ENCODE results near the gene WHAMM.

WHAMM gene

DNA sequence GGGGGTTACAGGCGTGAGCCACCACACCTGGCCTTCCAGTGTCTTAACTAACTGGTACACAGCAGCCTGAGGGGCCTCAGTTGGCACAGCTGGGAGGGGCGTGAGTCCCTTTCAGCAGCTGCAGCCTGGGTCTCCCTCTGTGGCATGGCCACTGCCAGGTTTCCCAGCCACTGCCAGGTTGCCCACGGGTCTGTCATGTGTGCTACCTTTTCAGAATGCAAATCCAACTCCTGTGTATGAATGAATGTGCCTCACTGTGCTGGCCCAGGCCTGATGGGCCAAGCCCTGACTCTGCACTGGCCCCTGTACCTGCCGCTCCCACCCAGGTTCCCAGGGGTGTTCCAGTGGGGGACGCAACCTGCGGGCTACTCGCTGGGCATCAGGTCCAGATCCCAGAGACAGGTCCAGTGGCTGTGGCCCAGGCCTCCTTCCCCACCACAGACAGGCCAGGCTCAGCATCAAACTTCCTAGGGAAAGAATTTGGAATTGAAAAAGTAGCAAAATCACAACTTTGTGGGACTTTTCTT, 26.0 kb downstream of the WHAMM start:
- DNase-seq (ENCODE audit: low spot score in 2 of 2) (peak in 1 of 2 donors; percentile 9), ATAC-seq (ENCODE audit: low read depth) (no peak)
- Mint-ChIP-seq H3K36me3 (peaks cover 43% of the 10 kb centered on the region), H3K9me3 (peaks cover 2% of the 10 kb centered on the region), H3K4me1 (peaks cover 7% of the 10 kb centered on the region), H3K27ac (no peak overlapping the region), H3K4me3 (no peak overlapping the region), H3K27me3 (no peaks in the 10 kb centered on the region)

DNA sequence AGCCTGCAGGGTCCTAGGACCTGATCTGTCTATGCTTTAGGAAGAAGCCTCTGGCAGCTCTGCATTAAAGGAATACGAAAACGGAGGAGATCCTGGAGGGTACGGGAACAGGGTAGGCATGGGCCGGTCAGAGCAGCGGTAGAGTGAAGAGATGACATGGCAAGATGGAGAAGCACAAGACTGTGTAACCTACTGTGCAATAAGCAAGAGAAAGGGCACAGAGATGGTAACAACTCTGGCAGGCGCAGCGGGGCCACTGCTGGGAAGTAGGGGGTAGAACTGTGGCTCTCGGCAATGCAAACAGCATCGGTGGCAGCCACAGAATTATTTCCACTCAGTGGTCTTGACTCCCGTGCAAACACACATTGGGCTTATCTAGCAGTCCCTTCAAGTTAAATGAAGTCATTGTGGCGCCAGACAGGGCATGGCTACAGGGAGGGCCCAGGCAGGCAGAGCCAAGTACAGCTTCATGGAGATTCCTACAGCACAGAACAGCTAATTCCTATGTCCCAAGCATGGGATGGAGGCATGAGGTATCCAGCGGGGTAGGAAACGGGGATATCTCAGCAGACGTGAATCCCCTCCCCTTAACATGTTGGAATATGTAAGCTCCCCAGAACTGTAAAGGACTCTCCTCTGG, 28.8 kb downstream of the WHAMM start:
- H3K27ac Mint-ChIP-seq: no peak overlapping the region
- no peaks in the 10 kb centered on the region for H3K27me3 Mint-ChIP-seq
- ATAC-seq (ENCODE audit: low read depth): no peak

DNA sequence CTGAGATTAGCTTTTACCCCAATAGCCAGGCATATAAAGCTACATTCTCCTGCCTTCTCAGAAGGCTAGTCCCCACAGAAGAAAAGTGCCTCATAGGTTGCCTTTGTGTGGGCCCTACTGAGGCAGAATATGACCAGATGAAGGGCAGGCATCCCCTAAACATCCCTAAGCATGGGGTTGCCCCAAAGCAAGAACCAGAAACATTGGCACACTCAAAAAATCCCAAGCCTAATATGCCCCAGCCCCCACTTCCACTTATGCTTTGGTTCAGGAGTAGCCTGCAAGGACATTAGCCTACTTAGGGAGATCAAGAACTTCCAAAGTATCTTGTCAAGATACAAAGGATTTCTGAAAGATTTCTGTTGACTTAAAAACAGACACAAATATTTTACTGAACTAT, 29.7 kb downstream of the WHAMM start:
- DNase-seq (ENCODE audit: low spot score in 2 of 2) (no peak), ATAC-seq (ENCODE audit: low read depth) (no peak)
- Mint-ChIP-seq H3K4me3 (no peak overlapping the region), H3K9me3 (peaks cover 2% of the 10 kb centered on the region), H3K27me3 (no peaks in the 10 kb centered on the region), H3K36me3 (peaks cover 26% of the 10 kb centered on the region), H3K4me1 (peaks cover 10% of the 10 kb centered on the region), H3K27ac (no peak overlapping the region)

More for the DNA sequence above, 28.8 kb downstream of the WHAMM start:
- peaks cover 2% of the 10 kb centered on the region for H3K9me3 Mint-ChIP-seq
- no peak overlapping the region for H3K4me3 Mint-ChIP-seq
- DNase-seq (ENCODE audit: low spot score in 2 of 2): no peak
- H3K4me1 Mint-ChIP-seq: peaks cover 4% of the 10 kb centered on the region
- peaks cover 30% of the 10 kb centered on the region for H3K36me3 Mint-ChIP-seq

DNA sequence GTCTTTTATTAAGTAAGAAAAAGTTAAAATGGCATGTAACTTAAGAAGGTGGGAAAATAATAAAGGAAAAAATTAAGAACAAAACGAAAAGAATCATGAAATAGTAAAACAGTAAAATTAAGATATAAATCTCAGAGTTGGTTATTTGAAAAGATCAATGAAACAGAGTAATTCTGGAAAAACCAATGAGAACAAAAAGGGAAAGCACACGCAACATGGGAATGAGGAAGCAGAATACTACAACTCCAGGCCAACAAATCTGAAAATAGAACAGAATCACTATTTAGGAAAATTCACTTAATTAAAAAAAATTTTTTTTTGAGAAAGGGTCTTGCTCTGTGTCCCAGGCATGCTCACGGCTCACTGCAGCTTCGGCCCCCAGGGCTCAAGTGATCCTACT, 30.7 kb downstream of the WHAMM start:
- H3K4me1 Mint-ChIP-seq: peaks cover 16% of the 10 kb centered on the region
- H3K36me3 Mint-ChIP-seq: peaks cover 22% of the 10 kb centered on the region
- peaks cover 2% of the 10 kb centered on the region for H3K9me3 Mint-ChIP-seq
- DNase-seq (ENCODE audit: low spot score in 2 of 2): no peak
- no peak overlapping the region for H3K4me3 Mint-ChIP-seq
- no peak overlapping the region for H3K27ac Mint-ChIP-seq
- no peaks in the 10 kb centered on the region for H3K27me3 Mint-ChIP-seq
- ATAC-seq (ENCODE audit: low read depth): no peak

DNA sequence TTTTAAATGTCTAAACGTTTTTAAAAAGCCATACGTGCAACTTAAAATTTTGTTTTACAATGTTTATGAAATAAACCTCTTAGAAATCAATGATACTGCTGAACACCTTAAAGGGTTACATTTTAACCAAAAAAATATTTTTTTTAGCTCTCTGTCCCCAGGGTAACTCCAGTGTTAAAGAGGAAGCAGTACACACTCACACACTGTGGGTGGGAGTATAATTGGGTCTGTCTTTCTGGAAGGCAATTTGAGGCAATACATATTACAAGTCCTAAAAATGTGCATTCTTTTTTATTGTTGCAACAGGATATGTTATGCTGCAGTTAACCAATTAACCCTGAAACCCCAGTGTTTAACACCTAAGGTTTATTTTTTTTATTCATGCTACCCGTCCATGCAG, 34.1 kb downstream of the WHAMM start:
- Mint-ChIP-seq H3K27me3 (no peaks in the 10 kb centered on the region), H3K4me1 (peaks cover 19% of the 10 kb centered on the region), H3K4me3 (peak overlapping the region; percentile 14), H3K9me3 (no peaks in the 10 kb centered on the region), H3K36me3 (no peaks in the 10 kb centered on the region), H3K27ac (peak overlapping the region; percentile 83)
- peak in 1 of 2 donors; percentile 5 for DNase-seq (ENCODE audit: low spot score in 2 of 2)
- peak; percentile 31 for ATAC-seq (ENCODE audit: low read depth)

DNA sequence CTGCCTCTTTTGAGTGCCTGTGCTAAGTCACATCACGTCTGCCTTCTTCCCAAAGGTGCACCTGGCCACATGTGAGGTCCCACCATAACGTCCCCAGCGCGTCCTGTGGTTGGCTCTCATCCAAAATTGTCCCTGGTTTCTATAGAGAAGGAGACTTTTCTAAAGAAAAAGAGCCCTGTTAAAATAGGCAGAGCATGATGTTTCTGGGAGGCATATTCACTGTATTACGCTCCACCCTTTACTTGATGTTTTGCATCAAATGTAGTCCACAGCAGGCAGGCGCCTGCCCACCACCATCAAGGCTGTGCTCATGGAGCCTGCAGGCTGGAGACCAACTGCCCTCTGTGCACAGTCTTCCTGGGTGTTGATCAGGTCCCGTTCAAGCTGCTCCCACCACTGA, 36.3 kb downstream of the WHAMM start:
- Mint-ChIP-seq H3K4me1 (peaks cover 28% of the 10 kb centered on the region), H3K9me3 (no peaks in the 10 kb centered on the region), H3K36me3 (no peaks in the 10 kb centered on the region), H3K27ac (peak overlapping the region; percentile 96), H3K27me3 (no peaks in the 10 kb centered on the region), H3K4me3 (no peak overlapping the region)
- DNase-seq (ENCODE audit: low spot score in 2 of 2): peak in 1 of 2 donors; percentile 9
- ATAC-seq (ENCODE audit: low read depth): no peak

DNA sequence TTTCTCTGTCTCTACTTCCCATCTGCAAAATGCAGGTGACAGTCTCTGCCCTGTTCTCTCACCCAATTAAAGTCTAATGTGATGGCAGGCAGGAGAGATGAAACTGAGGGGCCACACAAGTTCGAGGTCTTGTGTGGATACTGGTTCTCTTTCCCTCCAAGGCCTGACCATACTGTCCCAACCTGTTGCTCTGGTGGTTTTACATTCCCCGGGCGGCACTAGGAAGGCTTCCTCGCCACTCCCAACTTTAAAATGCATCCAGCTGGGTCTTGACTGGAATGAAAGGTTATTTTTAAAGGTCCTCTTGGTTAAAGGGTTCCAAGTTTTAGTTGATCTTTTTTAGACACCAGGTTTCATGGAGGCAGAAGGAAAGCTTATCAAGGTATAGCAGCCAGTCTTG, 37.2 kb downstream of the WHAMM start:
- H3K36me3 Mint-ChIP-seq: no peaks in the 10 kb centered on the region
- no peak overlapping the region for H3K4me3 Mint-ChIP-seq
- DNase-seq (ENCODE audit: low spot score in 2 of 2) (no peak), ATAC-seq (ENCODE audit: low read depth) (no peak)
- no peaks in the 10 kb centered on the region for H3K27me3 Mint-ChIP-seq
- H3K4me1 Mint-ChIP-seq: peaks cover 28% of the 10 kb centered on the region
- no peak overlapping the region for H3K27ac Mint-ChIP-seq
- H3K9me3 Mint-ChIP-seq: no peaks in the 10 kb centered on the region

DNA sequence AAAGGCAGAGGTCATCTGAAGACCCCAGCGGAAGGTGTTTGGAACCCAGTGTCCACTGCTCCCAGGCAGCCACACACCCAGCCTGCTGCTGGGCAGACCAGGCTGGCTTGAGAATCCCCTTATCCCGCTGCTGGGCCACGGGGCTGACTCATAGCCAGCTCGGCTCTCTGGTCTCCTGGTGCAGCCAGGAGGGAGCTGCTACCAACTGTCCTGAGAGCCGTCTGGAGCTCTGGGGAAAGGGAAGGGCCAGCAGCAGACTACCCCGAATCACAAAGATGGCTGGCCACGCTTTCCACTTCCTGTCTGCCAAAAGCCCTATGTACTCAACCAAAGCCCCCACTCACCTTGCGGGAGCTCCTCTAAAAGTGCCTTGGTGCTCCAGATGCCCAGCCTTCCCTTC, 38.3 kb downstream of the WHAMM start:
- Mint-ChIP-seq H3K27ac (no peak overlapping the region), H3K36me3 (no peaks in the 10 kb centered on the region), H3K4me3 (no peak overlapping the region), H3K27me3 (no peaks in the 10 kb centered on the region), H3K4me1 (peaks cover 28% of the 10 kb centered on the region), H3K9me3 (no peaks in the 10 kb centered on the region)
- DNase-seq (ENCODE audit: low spot score in 2 of 2): no peak
- no peak for ATAC-seq (ENCODE audit: low read depth)

DNA sequence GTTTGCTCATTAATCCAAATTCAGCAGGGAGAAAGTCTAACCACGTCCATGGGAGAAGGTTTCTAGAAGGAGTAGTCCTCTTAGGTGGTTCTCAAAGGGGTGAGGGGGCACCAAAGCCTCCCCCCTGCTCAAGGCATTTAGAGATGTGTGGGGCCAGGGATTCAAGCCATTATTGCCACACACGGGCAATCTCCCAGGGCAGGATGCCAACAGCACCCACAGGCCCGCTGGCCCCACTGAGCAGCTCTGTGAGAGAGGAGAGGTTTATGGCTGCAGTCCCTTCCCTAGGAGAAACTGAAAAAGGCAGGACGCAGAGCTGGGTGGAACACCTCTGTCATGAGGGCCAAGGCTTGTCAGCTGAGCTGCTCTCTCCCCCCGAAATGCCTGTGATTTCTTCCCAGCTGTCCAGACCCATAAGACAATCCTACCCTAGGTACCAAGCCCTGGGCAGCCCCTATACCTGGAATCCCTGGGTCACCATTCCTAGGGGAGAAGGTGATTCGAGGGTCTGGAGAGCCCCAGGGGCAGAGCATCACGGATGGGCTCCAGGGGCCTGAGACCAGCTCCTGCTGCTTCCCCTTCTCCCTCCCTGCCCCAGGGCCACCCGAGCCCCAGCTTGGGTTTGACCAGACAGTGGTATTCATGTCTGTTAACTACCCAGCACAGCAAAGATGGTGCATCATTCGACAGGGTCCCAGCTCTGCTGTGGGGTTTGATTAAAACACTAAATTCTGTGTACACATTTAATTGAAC, 39.0 kb downstream of the WHAMM start:
- H3K27ac Mint-ChIP-seq: no peak overlapping the region
- H3K4me1 Mint-ChIP-seq: peaks cover 28% of the 10 kb centered on the region
- no peaks in the 10 kb centered on the region for H3K27me3 Mint-ChIP-seq
- ATAC-seq (ENCODE audit: low read depth) (no peak), DNase-seq (ENCODE audit: low spot score in 2 of 2) (no peak)
- peak overlapping the region; percentile 32 for H3K4me3 Mint-ChIP-seq
- no peaks in the 10 kb centered on the region for H3K9me3 Mint-ChIP-seq
- no peaks in the 10 kb centered on the region for H3K36me3 Mint-ChIP-seq

DNA sequence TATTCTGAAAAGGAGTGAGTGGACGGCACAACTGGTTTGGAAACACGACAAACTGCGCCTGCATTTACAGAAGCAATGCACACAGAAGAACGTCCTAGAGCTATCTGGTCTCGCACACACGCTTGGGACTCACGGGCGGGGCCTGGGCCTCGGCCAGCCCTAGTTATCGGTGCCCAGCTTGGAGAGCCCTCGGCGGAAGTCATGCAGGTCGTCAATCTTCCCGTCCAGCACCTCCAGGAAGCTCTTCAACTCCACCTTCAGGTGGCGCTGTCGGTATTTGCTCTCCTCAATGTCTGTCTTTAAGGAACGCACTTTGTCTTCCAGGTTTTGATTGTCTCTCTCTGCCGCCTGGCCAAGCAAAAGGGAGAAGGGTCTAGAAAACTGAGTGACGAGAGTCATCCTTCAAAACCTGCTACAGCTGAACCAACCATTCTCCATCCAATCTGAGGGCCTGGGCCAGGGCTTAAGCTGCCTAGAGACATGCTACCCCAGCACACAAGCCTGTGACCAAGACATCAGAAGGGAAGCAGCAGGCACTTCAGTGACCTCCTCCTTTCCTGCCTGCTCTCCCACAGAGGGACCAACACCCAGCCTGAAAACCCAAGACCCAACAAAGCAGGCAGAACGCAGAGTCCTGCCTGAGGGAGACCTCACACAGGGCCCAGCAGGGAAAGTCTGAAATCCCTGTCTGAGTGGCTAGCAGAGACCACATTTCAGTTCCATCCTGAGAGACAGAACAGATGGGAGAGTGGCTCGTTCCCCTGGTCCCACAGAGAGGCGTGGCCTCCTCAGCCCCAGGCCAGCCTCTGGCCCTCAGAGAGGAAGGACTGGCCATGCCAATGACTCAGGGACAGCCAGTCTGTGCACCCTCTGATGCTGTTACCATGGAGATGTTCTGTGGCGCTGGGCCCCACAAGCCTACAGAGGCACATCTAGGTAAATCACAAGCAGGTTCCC, 40.4 kb downstream of the WHAMM start:
- H3K4me1 Mint-ChIP-seq: peaks cover 19% of the 10 kb centered on the region
- ATAC-seq (ENCODE audit: low read depth): peak; percentile 24
- H3K27me3 Mint-ChIP-seq: no peaks in the 10 kb centered on the region
- peak overlapping the region; percentile 12 for H3K27ac Mint-ChIP-seq
- no peak overlapping the region for H3K4me3 Mint-ChIP-seq
- H3K36me3 Mint-ChIP-seq: no peaks in the 10 kb centered on the region
- no peaks in the 10 kb centered on the region for H3K9me3 Mint-ChIP-seq
- DNase-seq (ENCODE audit: low spot score in 2 of 2): peak; percentile 33

DNA sequence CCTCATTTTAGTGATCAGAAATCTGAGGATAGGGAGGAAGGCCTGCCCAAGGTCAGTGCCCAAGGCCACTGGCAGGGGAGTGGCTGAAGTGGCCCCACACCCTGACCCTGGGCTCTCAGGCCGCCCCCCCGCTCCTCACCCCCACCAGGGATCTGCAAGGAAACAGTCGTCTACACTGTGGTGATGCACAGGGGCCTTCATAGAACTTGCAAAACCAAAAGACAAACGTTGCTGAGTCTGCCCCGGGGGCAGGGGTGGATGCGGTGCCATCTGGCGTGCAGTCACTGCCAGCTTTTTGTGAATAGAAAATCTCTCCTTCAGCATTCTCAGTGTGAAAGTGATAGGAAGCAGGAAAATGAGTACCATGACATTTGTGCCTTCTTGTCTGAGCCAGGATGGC, 41.3 kb downstream of the WHAMM start:
- ATAC-seq (ENCODE audit: low read depth) (no peak), DNase-seq (ENCODE audit: low spot score in 2 of 2) (no peak)
- Mint-ChIP-seq H3K4me3 (no peak overlapping the region), H3K27me3 (no peaks in the 10 kb centered on the region), H3K27ac (no peak overlapping the region), H3K36me3 (no peaks in the 10 kb centered on the region), H3K9me3 (no peaks in the 10 kb centered on the region), H3K4me1 (peaks cover 14% of the 10 kb centered on the region)

DNA sequence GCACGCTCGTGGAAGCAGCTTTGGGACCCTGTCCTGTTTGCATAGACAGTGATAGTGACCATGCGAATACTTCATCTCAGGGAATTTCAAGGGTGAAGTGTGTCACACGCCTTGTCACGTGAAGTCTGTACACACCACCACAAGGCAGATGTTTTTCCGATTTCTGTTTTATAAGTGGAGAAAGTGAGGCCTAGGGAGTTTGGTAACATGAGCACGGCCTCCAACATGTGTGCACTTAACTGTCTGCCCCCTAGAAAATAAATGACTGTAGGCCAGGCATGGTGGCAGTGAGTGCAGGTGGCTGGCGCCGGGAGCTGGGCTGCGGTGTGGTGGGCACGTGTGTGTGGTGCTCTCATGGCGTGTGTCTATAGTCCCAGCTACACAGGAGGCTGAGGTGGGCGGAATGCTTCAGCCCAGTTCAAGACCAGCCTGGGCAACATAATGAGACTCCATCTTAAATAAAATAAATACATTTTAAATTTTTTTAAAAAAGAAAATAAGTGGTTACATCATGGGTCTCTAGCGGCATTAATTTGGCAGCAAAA, 42.0 kb downstream of the WHAMM start:
- H3K36me3 Mint-ChIP-seq: no peaks in the 10 kb centered on the region
- no peak overlapping the region for H3K27ac Mint-ChIP-seq

DNA sequence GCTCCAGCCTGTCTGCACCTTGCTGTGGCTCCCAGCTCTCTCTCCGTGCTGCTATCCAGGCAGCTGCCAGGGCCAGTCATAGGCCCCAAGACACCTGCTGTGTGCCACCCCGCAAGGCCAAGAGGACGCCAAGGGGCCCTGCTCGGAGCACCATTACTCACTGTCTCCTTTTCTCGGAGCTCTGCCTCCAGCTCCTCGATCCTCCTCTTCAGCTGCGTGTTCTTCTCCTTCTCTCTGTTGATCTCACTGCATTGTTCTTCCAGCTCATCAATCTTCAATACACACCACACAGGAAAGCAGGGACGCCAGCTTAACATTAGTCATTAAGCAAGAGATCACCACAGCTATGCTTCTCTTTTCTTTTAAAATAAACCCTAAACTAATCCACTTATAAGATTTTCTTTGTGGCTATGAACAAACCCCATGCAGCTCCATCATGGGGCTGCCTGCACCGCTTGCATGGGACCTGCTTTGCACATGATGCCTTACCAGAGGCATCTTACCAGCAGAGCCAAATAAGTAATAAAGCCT, 42.6 kb downstream of the WHAMM start:
- no peak overlapping the region for H3K27ac Mint-ChIP-seq
- H3K4me3 Mint-ChIP-seq: no peak overlapping the region
- H3K36me3 Mint-ChIP-seq: no peaks in the 10 kb centered on the region
- H3K4me1 Mint-ChIP-seq: peaks cover 11% of the 10 kb centered on the region
- H3K9me3 Mint-ChIP-seq: no peaks in the 10 kb centered on the region
- ATAC-seq (ENCODE audit: low read depth) (no peak), DNase-seq (ENCODE audit: low spot score in 2 of 2) (no peak)
- H3K27me3 Mint-ChIP-seq: no peaks in the 10 kb centered on the region

More for the DNA sequence above, 42.0 kb downstream of the WHAMM start:
- H3K4me1 Mint-ChIP-seq: peaks cover 11% of the 10 kb centered on the region
- H3K9me3 Mint-ChIP-seq: no peaks in the 10 kb centered on the region
- H3K4me3 Mint-ChIP-seq: no peak overlapping the region
- ATAC-seq (ENCODE audit: low read depth): no peak
- no peak for DNase-seq (ENCODE audit: low spot score in 2 of 2)
- no peaks in the 10 kb centered on the region for H3K27me3 Mint-ChIP-seq
